Dedifferentiated amniotic fluid mesenchymal stem cell (primary cell): ENCODE data around the gene GPI.

Experiments used
- DNase-seq: peaks from one replicate; pipeline ENCODE4 v3.0.0-alpha.2; 2016; ENCODE audit errors: extremely low spot score

GPI gene

GRCh38 chr19:34404109-34404909 is 39.3 kb downstream of the GPI start, which contains the start of gene PDCD2L:
TSS of gene PDCD2L (plus strand) at chr19:34404399. CDS start at chr19:34404431, 32 bp downstream.
- DNase-seq: peak; percentile 65

DNA sequence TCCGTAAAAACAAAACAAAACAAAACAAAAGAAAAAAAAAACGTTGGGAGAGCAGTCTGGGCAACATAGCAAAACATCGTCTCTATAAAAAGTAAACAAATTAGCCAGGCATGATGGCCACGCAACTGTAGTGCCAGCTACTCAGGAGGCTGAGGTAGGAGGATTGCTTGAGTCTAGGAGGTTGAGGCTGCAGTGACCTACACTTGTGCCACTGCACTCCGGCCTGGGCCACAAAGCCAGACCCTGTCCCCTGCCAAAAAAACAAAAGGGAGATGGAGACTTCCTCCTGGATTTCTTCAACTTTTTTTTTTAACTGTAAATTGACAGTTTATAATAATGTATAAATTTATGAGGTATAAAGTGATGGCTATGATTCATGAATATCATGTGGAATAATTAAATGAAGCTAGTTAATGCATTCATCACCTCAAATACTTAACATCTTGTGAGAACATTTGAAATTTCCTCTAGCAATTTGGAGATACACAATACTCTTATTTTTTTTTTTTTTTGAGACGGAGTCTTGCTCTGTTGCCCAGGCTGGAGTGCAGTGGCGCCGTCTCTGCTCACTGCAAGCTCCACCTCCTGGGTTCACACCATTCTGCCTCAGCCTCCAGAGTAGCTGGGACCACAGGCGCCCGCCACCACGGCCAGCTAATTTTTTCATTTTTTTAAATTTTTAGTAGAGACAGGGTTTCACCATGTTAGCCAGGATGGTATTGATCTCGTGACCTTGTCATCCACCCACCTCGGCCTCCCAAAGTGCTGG is 41.1 kb downstream of the GPI start:
- DNase-seq: no peak

- no peak for DNase-seq
These were observed 43.4 kb downstream of the GPI start for GRCh38 chr19:34408411-34408810.

DNA sequence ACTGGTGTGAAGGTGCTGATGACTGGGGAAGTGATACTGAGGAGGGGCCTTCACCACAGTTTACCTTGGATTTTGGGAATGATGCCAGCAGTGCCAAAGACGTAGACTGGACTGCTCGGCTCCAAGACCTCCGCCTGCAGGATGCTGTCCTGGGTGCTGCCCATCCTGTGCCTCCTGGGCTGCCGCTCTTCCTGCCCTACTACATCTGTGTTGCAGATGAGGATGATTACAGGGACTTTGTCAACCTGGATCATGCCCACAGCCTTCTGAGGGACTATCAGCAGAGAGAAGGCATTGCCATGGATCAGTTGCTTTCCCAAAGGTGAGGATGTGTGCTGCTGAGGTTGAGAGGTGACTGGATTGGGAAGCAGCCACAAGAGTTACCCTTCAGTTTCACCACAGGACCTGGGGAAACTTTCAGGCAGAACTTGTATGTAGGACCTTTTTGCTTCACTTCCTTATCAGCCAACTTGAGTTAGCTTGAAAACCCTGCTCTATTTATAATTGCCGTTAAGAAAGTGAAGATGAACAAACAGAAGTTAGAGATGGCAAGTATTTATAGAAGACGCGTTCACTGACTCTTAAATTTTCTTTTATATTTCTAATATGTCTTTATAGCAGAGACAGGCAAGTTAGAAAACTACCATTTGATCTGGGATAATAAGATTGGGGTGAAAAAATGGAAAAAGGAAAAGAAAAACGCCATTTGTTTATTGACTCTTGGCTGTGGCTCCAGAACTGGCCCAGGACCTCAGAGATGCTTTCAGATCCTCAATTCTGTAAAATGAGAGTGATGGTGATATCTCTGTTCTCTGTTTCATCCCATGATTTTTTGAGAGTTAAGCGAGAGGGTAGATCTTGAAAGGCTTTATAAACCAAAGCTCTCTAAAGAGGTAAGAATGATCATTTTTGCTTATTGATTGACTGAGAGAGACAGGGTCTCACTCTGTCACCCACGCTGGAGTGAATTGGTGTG is 44.5 kb downstream of the GPI start:
- no peak for DNase-seq

DNA sequence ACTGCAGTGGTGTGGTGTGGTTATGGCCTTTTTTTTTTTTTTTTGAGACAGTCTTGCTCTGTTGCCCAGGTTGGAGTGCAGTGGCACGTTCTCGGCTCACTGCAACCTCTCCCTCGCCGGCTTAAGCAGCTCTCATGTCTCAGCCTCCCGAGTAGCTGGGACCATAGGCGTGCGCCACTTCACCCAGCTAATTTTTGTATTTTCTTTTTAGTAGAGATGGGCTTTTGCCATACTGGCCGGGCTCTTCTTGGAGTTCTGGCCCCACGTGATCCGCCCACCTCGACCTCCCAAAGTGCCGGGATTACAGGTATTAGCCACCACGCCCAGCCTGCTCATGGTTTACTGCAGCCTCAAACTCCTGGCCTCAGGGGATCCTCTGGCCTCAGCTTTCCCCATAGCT is 46.2 kb downstream of the GPI start:
- no peak for DNase-seq

GRCh38 chr19:34416021-34416545 is 51.1 kb downstream of the GPI start:
- DNase-seq: no peak

- DNase-seq: no peak
These were observed 53.3 kb downstream of the GPI start for GRCh38 chr19:34418300-34418699.

- no peak for DNase-seq
These were observed 61.2 kb downstream of the GPI start for GRCh38 chr19:34426096-34426661.

DNA sequence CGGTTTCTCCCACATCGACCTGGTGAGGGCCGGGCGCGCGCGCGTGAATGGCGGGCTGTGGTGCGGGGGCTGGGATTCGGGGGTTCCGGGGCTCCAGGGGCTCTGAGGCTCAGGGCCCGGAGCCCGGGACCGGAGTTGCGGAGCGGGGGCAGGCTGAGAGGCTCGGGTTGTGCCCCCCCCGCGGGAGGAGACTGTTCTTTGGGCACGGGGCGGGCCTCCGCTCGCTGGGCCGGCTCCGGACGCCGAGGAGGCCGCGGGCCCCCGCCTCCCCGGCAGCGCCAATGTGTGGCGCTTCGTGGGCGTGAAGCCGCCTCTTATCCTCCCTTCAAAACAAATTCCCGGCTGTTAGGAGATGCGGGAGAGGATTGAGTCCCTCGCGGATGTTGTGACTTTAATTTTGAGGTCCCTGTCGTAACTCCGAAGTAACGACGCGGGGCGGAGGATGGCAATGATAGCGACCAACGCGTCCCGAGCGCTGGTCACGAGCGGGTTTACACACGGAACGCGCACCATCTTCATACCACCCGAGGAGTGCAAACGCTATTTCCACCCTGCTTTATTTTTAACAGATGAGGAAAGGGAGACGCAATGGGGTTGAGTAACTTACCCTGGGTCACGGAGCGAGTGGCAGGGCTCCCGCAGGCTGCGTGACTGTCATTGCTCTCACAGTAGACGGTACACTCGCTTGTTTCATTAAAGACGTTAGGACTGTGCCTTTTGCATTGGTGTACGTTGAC is 63.7 kb downstream of the GPI start:
- peak; percentile 54 for DNase-seq

GRCh38 chr19:34429553-34429952 is 64.6 kb downstream of the GPI start:
- no peak for DNase-seq

DNA sequence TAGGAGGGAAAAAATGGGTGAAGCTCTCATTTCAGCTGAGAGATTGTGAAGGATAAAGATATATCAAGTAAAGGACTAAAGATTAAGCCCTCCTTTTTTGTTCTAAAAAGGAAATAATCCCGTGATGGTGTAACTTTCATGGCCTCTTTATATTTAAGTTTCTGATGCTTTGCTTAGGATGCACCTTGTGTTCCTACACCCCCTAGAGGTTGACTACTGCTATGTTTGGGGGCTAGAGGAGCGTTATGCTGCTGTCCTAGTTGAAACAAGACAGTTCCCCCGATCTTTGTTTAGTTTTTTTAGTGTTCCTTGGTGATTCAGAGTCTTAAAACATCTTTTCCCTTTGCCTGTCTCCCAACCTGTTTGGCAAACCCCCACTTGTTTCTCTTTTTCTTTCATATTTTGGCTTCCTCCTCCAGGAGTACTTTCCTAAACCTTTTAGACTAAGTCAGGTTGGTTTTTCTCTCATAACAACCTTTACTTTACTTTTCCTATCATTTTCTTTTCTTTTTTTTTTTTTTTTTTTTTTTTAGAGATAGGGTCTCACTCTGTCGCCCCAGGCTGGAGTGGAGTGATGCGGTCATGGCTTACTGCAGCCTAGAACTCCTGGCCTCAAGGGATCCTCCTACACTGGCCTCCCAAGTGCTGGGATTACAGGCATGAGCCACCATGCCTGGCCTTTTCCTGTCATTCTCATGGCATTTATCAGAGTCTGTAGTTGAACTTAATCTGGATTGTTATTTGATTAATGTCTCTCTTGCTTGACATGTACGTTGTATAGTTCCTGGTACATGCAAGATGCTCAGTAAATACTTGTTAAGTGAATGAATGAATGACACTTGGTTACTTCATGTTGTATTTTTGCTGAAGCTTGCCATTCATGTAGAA is 66.0 kb downstream of the GPI start:
- no peak for DNase-seq

GRCh38 chr19:34431681-34432402 is 66.8 kb downstream of the GPI start:
- no peak for DNase-seq

- DNase-seq: no peak
These were observed 67.8 kb downstream of the GPI start for GRCh38 chr19:34432797-34433196.

DNA sequence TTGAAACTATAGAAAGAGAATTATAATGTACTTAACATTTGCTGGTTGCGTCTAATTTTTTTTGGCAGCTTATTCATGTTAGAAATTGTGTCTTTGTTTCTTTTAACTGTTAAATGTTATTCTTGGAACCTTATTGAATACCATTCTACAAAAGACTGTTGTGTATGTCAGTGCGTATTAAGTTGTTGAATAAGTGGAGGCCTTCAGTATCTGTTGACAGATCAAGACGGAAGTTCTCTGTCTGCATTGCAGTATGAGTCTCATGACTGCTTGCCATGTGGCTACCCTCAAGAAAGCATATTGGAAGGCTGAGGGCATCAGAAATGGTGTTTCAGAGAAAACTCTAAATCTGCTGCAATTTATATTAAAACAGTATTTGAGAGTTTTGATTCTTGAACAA is 71.7 kb downstream of the GPI start:
- DNase-seq: no peak

DNA sequence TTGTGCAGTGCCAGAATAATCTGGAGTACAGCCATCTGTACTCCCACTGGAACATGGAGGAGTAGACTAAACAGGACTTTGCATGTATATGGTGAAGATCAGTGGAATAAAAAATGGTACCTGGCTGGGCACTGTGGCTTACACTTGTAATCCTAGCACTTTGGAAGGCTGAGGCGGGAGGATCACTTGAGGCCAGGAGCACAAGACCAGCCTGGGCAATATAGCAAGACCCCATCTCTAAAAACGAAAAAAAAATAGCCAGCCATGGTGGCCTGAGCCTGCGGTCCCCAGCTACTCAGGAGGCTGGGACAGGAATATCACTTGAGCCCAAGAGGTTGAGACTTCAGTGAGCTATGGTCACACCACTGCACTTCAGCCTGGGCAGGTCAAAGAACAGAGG is 83.2 kb downstream of the GPI start:
- DNase-seq: no peak
